Dermis blood vessel endothelial cell (primary cell): Measurements from ENCODE around the gene TMEM182. TPM values are rescaled to one million over a fixed set of nuclear protein-coding genes. Genes with fewer than 3 reads are reported as not detected.

Experiments used
- DNase-seq: peaks from one replicate; pipeline ENCODE4 v3.0.0; 2010
- total RNA-seq: library from RNA; depleted of rRNA; stranded (reverse); fragments of >200 nt; gene quantifications from 2 replicates; pipeline ENCODE4 v1.2.3, GENCODE V29; 2014

TMEM182 gene
- total RNA-seq, 1 donor from 2014 or later = 0.51 TPM

- DNase-seq = no peak
Measured at GRCh38 chr2:102803041-102803896, 41.4 kb downstream of the TMEM182 start.

- DNase-seq = no peak
Measured at GRCh38 chr2:102803897-102804217, 42.0 kb downstream of the TMEM182 start.

GRCh38 chr2:102806250-102806837, 44.5 kb downstream of the TMEM182 start:
- DNase-seq = peak; percentile 83

- no peak for DNase-seq
Measured at GRCh38 chr2:102809291-102810189, 47.7 kb downstream of the TMEM182 start.

- no peak for DNase-seq
Measured at GRCh38 chr2:102815285-102815684, 53.5 kb downstream of the TMEM182 start.

GRCh38 chr2:102826904-102827303, 65.1 kb downstream of the TMEM182 start:
- DNase-seq = no peak

GRCh38 chr2:102832789-102833188, 71.0 kb downstream of the TMEM182 start:
- no peak for DNase-seq

- no peak for DNase-seq
Measured at GRCh38 chr2:102834523-102835273, 72.9 kb downstream of the TMEM182 start.

GRCh38 chr2:102837626-102838198, 75.9 kb downstream of the TMEM182 start:
- no peak for DNase-seq

GRCh38 chr2:102839668-102840388, 78.0 kb downstream of the TMEM182 start:
- peak; percentile 62 for DNase-seq

GRCh38 chr2:102841107-102841840, 79.4 kb downstream of the TMEM182 start:
- peak; percentile 69 for DNase-seq

GRCh38 chr2:102843764-102844443, 82.1 kb downstream of the TMEM182 start:
- no peak for DNase-seq

- no peak for DNase-seq
Measured at GRCh38 chr2:102844911-102845310, 83.1 kb downstream of the TMEM182 start.

GRCh38 chr2:102848366-102848839, 86.6 kb downstream of the TMEM182 start:
- no peak for DNase-seq

- DNase-seq = no peak
Measured at GRCh38 chr2:102850888-102851287, 89.1 kb downstream of the TMEM182 start.

GRCh38 chr2:102852867-102853266, 91.0 kb downstream of the TMEM182 start:
- DNase-seq = no peak
